ENCODE measurements around the gene EGLN1. TPM values are rescaled to one million over a fixed set of nuclear protein-coding genes. Genes with fewer than 3 reads are reported as not detected.
"Not testable (repeated sequence)": the region's sequence is repeated elsewhere in the genome, so short reads cannot be mapped to it uniquely, and the experiment has no call there.

EGLN1 gene
- total RNA-seq (2014; rRNA removed; shearing (Covaris generic)) = 25.2 and 37.4 TPM in 2 replicates

DNA sequence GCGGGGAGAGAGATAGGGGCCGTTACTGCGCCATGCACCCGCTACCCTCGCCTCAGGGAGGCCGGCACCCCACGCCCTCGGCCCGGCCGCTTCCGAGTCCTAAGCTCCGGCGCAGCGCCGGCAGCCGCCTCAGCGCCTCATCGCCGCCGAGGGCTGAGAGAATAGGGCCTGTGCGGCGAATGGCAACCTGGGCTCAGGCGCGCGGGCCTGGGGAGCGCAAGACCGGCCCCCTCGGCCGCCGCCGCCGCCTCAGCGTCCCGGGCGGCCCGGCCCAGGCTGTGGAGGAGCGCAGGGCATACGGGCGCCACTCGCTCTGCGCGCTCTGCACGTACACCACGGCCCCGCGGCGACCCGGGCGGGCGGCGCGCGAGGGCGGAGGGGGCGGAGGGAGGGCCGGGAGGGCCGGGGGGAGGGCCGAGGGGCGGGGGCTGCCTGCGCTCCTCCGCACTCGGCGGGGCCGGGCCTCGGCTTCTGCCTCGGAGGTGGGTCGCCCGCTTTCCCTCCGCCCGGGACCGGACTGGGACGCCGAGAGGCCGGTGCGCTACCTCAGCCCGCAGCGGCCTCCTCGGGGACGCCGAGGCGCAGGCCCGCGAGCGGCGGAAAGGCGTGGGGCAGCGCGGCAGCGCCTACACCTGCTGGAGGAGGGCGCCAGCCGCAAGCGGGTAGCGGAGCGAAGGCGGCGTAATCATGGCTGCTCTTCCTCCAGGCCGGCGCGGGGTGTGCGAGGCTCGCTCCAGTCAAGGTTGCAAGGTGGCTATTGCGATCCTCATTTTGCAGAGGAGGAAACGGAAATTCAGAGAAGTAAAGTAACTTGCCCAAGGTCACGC, at the start of gene EGLN1:
TSS of gene EGLN1 (minus strand) at position 317 of the 827 bp plus-strand sequence. CDS start 399 bp downstream, outside the sequence.
- DNase-seq (ENCODE audit: low read depth) = peak; percentile 92

GRCh38 chr1:231471500-231471899, 49.4 kb upstream of the EGLN1 start:
- DNase-seq (ENCODE audit: low read depth) = not testable (repeated sequence)

DNA sequence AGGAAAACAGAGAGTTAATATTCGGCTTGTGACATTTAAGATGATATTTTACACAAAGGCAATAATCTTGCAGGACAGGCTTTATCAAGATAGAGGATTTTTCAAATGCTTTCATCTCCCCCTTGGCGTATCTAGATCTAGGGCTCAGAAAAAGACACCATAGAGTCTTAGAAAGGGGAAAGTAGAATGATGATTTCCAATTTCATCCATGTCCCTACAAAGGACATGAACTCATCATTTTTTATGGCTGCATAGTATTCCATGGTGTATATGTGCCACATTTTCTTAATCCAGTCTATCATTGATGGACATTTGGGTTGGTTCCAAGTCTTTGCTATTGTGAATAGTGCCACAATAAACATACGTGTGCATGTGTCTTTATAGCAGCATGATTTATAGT, 48.9 kb upstream of the EGLN1 start:
- not testable (repeated sequence) for DNase-seq (ENCODE audit: low read depth)

- no peak for DNase-seq (ENCODE audit: low read depth)
These were observed 45.9 kb upstream of the EGLN1 start for GRCh38 chr1:231467986-231468385.

GRCh38 chr1:231465051-231465450, 43.0 kb upstream of the EGLN1 start:
- DNase-seq (ENCODE audit: low read depth) = no peak

- DNase-seq (ENCODE audit: low read depth) = no peak
These were observed 41.5 kb upstream of the EGLN1 start for GRCh38 chr1:231463541-231463940.

- DNase-seq (ENCODE audit: low read depth) = peak; percentile 80
These were observed 38.5 kb upstream of the EGLN1 start for GRCh38 chr1:231460614-231461013.

GRCh38 chr1:231459438-231459837, 37.4 kb upstream of the EGLN1 start:
- not testable (repeated sequence) for DNase-seq (ENCODE audit: low read depth)

GRCh38 chr1:231457956-231458355, 35.9 kb upstream of the EGLN1 start:
- not testable (repeated sequence) for DNase-seq (ENCODE audit: low read depth)

- not testable (repeated sequence) for DNase-seq (ENCODE audit: low read depth)
These were observed 32.0 kb upstream of the EGLN1 start for GRCh38 chr1:231454133-231454532.

GRCh38 chr1:231446138-231446537, 24.1 kb upstream of the EGLN1 start:
- DNase-seq (ENCODE audit: low read depth) = no peak

DNA sequence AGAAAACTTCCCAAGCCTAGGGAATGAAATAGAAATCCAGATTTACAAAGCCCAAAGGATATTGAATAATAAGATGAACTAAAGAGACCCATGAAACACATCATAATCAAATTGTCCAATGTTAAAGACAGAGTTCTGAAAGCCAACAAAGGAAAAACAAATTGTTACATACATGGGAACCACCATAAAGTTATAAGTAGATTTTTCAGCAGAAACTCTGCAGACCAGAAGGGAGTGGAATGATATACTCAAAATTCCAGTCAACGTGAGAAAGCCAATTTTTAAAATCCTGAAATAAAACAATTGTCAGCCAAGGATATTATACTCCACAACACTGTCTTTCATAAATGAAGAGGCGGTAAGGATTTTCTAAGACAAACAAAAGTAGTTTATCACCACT, 22.0 kb upstream of the EGLN1 start:
- DNase-seq (ENCODE audit: low read depth) = no peak

GRCh38 chr1:231443363-231443762, 21.3 kb upstream of the EGLN1 start:
- DNase-seq (ENCODE audit: low read depth) = no peak

- DNase-seq (ENCODE audit: low read depth) = no peak
These were observed 20.6 kb upstream of the EGLN1 start for GRCh38 chr1:231442735-231443134.

GRCh38 chr1:231432996-231433395, 10.9 kb upstream of the EGLN1 start:
- no peak for DNase-seq (ENCODE audit: low read depth)

- no peak for DNase-seq (ENCODE audit: low read depth)
These were observed 9.8 kb upstream of the EGLN1 start for GRCh38 chr1:231431665-231432415.

DNA sequence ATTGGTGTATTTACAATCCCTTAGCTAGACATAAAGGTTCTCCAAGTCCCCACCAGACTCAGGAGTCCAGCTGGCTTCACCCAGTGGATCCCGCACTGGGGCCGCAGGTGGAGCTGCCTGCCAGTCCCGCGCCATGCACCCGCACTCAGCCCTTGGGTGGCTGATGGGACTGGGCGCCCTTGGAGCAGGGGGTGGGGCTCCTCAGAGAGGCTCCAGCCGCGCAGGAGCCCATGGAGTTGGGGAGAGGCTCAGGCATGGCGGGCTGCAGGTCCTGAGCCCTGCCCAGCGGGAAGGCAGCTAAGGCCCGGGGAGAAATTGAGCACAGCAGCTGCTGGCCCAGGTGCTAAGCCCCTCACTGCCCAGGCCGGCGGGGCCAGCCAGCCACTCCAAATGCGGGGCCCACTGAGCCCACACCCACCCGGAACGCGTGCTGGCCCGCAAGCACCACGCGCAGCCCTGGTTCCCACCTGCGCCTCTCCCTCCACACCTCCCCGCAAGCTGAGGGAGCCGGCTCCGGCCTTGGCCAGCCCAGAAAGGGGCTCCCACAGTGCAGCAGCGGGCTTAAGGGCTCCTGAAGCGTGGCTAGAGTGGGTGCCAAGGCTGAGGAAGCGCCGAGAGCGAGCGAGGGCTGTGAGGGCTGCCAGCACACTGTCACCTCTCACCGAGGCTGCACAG, 8.7 kb upstream of the EGLN1 start:
- DNase-seq (ENCODE audit: low read depth) = not testable (repeated sequence)

DNA sequence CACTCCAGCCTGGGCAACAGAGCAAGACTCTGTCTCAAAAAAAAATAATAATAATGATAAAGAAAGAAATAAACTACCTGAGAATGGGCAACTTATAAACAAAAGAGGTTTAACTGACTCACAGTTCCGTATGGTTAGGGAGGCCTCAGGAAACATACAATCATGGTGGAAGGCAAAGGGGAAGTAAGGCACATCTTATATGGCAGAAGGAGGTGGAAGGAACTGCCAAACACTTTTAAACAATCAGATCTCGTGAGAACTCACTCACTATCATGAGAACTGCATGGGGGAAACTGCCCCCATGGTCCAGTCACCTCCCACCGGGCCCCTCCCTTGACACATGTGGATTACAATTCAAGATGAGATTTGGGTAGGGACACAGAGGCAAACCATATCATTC, 6.3 kb upstream of the EGLN1 start:
- DNase-seq (ENCODE audit: low read depth) = no peak

- DNase-seq (ENCODE audit: low read depth) = no peak
These were observed 3.1 kb upstream of the EGLN1 start for GRCh38 chr1:231424950-231425805.

- no peak for DNase-seq (ENCODE audit: low read depth)
These were observed 1.6 kb upstream of the EGLN1 start for GRCh38 chr1:231423648-231424047.

DNA sequence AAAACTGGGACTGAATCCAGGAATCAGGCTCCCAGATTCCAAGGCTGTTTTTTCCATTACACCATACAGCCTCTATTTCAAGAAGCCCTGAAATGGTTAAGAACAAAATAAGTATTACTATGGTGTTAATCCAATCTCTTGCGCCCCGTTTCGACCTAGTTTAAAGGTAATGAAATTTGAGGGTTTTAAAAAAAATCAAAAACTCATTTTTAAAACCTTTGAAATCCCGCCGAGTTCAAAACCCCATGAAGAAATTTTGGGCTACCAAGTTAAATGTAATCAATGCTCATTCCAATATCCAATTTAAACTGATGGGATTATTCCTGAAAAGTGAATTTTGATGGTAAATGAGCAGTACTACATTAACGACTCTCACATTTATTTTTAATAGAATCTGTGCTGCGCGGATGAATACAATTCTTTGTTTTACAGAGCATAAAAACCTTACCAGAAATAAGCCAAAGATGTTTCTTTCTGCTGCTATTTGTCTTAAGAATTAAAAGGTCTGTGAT, 767 bp upstream of the EGLN1 start:
- no peak for DNase-seq (ENCODE audit: low read depth)

All from Daoy (cell line).